KMS-11 (cell line): ENCODE results near the gene CEP43.

Experiments used
- H2AFZ ChIP-seq: fragments of 200-600 bp; sonication (generic); 2 replicates; pipeline ENCODE4 v1.6.1; 2016; ENCODE audit warnings: antibody characterized with exemption, mixed run types, low read depth
- H3K27ac ChIP-seq: fragments of 200-600 bp; sonication (generic); 2 replicates; pipeline ENCODE4 v1.6.1; 2016; ENCODE audit warnings: mild to moderate bottlenecking, mixed run types
- H3K27me3 ChIP-seq: fragments of 200-600 bp; sonication (generic); 2 replicates; pipeline ENCODE4 v1.6.1; 2017; ENCODE audit warnings: mild to moderate bottlenecking, low read depth, mixed run types, moderate library complexity; ENCODE audit not compliant: insufficient read depth
- H3K36me3 ChIP-seq: fragments of 200-600 bp; sonication (generic); 2 replicates; pipeline ENCODE4 v1.6.1; 2017; ENCODE audit warnings: mild to moderate bottlenecking, mixed run types; ENCODE audit not compliant: insufficient read depth
- H3K4me1 ChIP-seq: fragments of 200-600 bp; sonication (generic); 2 replicates; pipeline ENCODE4 v1.6.1; 2016; ENCODE audit warnings: mild to moderate bottlenecking, low read depth, mixed run types; ENCODE audit not compliant: poor library complexity, severe bottlenecking
- H3K4me2 ChIP-seq: fragments of 200-600 bp; sonication (generic); 2 replicates; pipeline ENCODE4 v1.7.0; 2016; ENCODE audit warnings: mild to moderate bottlenecking, mixed run types
- H3K4me3 ChIP-seq: fragments of 200-600 bp; sonication (generic); IDR thresholded peaks from 2 replicates; pipeline ENCODE4 v1.6.1; 2017; ENCODE audit warnings: low read depth, low read length, mixed read lengths; ENCODE audit not compliant: insufficient read depth
- H3K79me2 ChIP-seq: fragments of 200-600 bp; sonication (generic); 2 replicates; pipeline ENCODE4 v1.6.1; 2016; ENCODE audit warnings: low read depth, mixed run types; ENCODE audit not compliant: insufficient read depth
- H3K9ac ChIP-seq: fragments of 200-600 bp; sonication (generic); 2 replicates; pipeline ENCODE4 v1.6.1; 2016; ENCODE audit warnings: mild to moderate bottlenecking, mixed run types
- H4K20me1 ChIP-seq: fragments of 200-600 bp; sonication (generic); 2 replicates; pipeline ENCODE4 v1.6.1; 2016; ENCODE audit warnings: mild to moderate bottlenecking, mixed run types; ENCODE audit not compliant: insufficient read depth
- CTCF ChIP-seq: fragments of 200-600 bp; sonication (generic); conservative IDR thresholded peaks from 2 replicates; pipeline ENCODE4 v1.6.1; 2017; ENCODE audit warnings: low read depth, mild to moderate bottlenecking, antibody characterized with exemption, low read length, moderate library complexity, mixed read lengths

Gene CEP43

GRCh38 chr6:166957805-166958076 lies 41.5 kb upstream of the CEP43 start:
- Histone ChIP-seq H4K20me1 (no peaks in the 10 kb centered on the region), H3K4me1 (peaks cover 8% of the 10 kb centered on the region), H3K27me3 (no peaks in the 10 kb centered on the region), H3K4me2 (peak overlapping the region; percentile 92; the same call in 1 of the 2 replicates), H2AFZ (peak overlapping the region; percentile 93; the same call in 1 of the 2 replicates), H3K27ac (no peak overlapping the region), H3K9ac (no peak overlapping the region; the same call in 1 of the 2 replicates), H3K79me2 (no peaks in the 10 kb centered on the region), H3K4me3 (no peak overlapping the region), H3K36me3 (no peaks in the 10 kb centered on the region)
- TF ChIP-seq CTCF: no peak

- Histone ChIP-seq H3K36me3 (no peaks in the 10 kb centered on the region), H2AFZ (no peak overlapping the region), H3K4me2 (no peak overlapping the region), H3K27me3 (no peaks in the 10 kb centered on the region), H3K4me3 (no peak overlapping the region), H3K9ac (no peak overlapping the region), H3K27ac (no peak overlapping the region), H3K79me2 (no peaks in the 10 kb centered on the region), H4K20me1 (no peaks in the 10 kb centered on the region), H3K4me1 (peaks cover 8% of the 10 kb centered on the region)
- no peak for TF ChIP-seq CTCF
Measured at GRCh38 chr6:166958926-166959861, 40.0 kb upstream of the CEP43 start.

GRCh38 chr6:166959911-166960608 lies 39.1 kb upstream of the CEP43 start:
- H3K4me3 ChIP-seq: no peak overlapping the region
- H3K9ac ChIP-seq: no peak overlapping the region
- H4K20me1 ChIP-seq: no peaks in the 10 kb centered on the region
- peaks cover 8% of the 10 kb centered on the region for H3K4me1 ChIP-seq
- H3K79me2 ChIP-seq: no peaks in the 10 kb centered on the region
- no peak overlapping the region for H3K4me2 ChIP-seq
- no peak overlapping the region for H2AFZ ChIP-seq
- no peak for TF ChIP-seq CTCF
- H3K36me3 ChIP-seq: no peaks in the 10 kb centered on the region
- H3K27me3 ChIP-seq: no peaks in the 10 kb centered on the region
- no peak overlapping the region for H3K27ac ChIP-seq

GRCh38 chr6:166960609-166960978 lies 38.6 kb upstream of the CEP43 start:
- no peak for TF ChIP-seq CTCF
- Histone ChIP-seq H3K4me3 (no peak overlapping the region), H3K27me3 (no peaks in the 10 kb centered on the region), H3K9ac (no peak overlapping the region), H3K4me2 (no peak overlapping the region), H3K36me3 (no peaks in the 10 kb centered on the region), H3K27ac (no peak overlapping the region), H2AFZ (no peak overlapping the region), H3K4me1 (peaks cover 8% of the 10 kb centered on the region), H3K79me2 (no peaks in the 10 kb centered on the region), H4K20me1 (no peaks in the 10 kb centered on the region)
